Suprapubic skin (tissue), 3 donors: ENCODE results near the gene AOC1.

Experiments used
- POLR2A ChIP-seq, 2 donors: fragments of 450-650 bp; IDR thresholded peaks; one replicate each; pipeline ENCODE4 v1.6.1; 2017; ENCODE audit warnings: antibody characterized with exemption in 2 of 2, mild to moderate bottlenecking in 2 of 2, moderate library complexity in 2 of 2
- TF ChIP-seq, protein P1 (sequence below), 2 donors: fragments of 200-600 bp in 1 of 2; fragments of 450-650 bp in 1 of 2; sonication (generic) in 1 of 2; IDR thresholded peaks; one replicate each; pipeline ENCODE4 v1.5.1; 2016 to 2019; ENCODE audit warnings: antibody characterized with exemption in 2 of 2, mild to moderate bottlenecking in 1 of 2, moderate library complexity in 1 of 2

DNA sequence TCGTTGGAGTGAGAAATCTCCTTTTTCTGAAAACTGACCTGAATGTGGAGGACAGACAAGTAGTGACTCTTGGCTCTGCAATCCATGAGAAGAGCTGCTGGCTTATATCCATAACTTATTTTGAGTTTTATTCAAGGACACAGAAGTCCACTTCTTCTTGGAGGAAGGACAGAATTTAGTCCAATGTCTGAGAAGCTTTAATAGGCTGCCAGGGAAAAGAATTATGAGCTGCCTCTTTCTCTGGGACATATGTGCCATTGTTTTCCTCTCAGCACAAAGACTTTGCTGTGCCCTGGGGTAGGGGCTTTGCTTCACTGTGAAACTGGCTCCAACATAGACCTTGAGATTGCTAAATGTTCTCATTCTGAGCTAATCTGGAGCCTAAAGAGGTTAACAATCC is 20.5 kb upstream of the AOC1 start:
- TF ChIP-seq, protein P1, sequence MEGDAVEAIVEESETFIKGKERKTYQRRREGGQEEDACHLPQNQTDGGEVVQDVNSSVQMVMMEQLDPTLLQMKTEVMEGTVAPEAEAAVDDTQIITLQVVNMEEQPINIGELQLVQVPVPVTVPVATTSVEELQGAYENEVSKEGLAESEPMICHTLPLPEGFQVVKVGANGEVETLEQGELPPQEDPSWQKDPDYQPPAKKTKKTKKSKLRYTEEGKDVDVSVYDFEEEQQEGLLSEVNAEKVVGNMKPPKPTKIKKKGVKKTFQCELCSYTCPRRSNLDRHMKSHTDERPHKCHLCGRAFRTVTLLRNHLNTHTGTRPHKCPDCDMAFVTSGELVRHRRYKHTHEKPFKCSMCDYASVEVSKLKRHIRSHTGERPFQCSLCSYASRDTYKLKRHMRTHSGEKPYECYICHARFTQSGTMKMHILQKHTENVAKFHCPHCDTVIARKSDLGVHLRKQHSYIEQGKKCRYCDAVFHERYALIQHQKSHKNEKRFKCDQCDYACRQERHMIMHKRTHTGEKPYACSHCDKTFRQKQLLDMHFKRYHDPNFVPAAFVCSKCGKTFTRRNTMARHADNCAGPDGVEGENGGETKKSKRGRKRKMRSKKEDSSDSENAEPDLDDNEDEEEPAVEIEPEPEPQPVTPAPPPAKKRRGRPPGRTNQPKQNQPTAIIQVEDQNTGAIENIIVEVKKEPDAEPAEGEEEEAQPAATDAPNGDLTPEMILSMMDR (IDR thresholded peaks at IDR 0.05), result no peak
- no peak for TF ChIP-seq POLR2A (IDR thresholded peaks at IDR 0.05)
